Measurements from ENCODE around the gene PIK3C2G. TPM values are rescaled to one million over a fixed set of nuclear protein-coding genes. Genes with fewer than 3 reads are reported as not detected.
A peak's percentile ranks its signal among the peaks of the same experiment; 100 is the strongest.

PIK3C2G gene
- total RNA-seq, 1 experiment from 2014 or later: not detected

DNA sequence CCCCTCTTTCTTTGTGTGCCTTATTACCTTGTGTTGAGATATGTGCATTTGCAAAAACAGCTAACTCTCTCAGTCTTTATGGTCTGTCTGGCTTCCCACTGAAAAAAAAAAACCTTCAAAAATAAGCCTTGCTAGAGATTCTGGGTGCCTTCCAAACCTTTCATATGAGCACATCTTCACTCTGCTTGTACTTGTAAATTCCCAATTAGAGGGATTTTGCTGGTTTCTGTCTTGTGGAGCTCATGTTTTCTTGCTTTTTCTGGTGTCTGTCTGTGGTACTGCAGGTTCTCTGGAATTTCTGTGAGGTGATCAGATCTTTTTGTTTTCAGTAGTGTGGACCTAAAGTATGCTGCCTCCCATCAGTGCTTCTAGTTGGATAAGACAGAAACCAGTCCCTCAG, 100.1 kb downstream of the PIK3C2G start:
- H3K27ac ChIP-seq (ENCODE audit: low read depth, low read length): no peak overlapping the region
- H3K9me3 ChIP-seq (ENCODE audit: control insufficient read depth in 1 of 2, insufficient read depth in 1 of 2, low read depth in 1 of 2, low read length in 2 of 2): no peaks in the 10 kb centered on the region
- intact Hi-C loops (cut with micrococcal nuclease): no loop called here
- no peaks in the 10 kb centered on the region for H4K20me1 ChIP-seq (ENCODE audit: insufficient read depth)
- H2AFZ ChIP-seq (ENCODE audit: low read depth, low read length, poor library complexity, severe bottlenecking): no peak overlapping the region
- H3K36me3 ChIP-seq (ENCODE audit: control insufficient read depth in 1 of 2, insufficient read depth in 2 of 2, low read length in 2 of 2): no peaks in the 10 kb centered on the region
- no peaks in the 10 kb centered on the region for H3K4me1 ChIP-seq (ENCODE audit: control insufficient read depth in 1 of 2, insufficient read depth in 2 of 2, low read length in 2 of 2)
- BruUV-seq (replicated peaks): no TSS peak
- no peaks in the 10 kb centered on the region for H3K9me2 ChIP-seq (ENCODE audit: insufficient read depth)
- ChIA-PET POLR2A (no interaction called here), RAD21 (ENCODE audit: low non-redundant PET in 1 of 2, low total read pairs in 2 of 2, uncharacterized antibody in 2 of 2, unreplicated experiment in 2 of 2) (no interaction called here), CTCF (no interaction called here)
- no peak overlapping the region for H3K4me3 ChIP-seq (replicated peaks in 1 of 2; ENCODE audit: low read depth in 1 of 2, low read length in 2 of 2)
- ATAC-seq (no peak), DNase-seq (ENCODE audit: low read depth, low spot score) (no peak)
- no peak overlapping the region for H3K4me2 ChIP-seq (ENCODE audit: low read length)
- TF ChIP-seq EZH2 (IDR thresholded peaks at IDR 0.05) (no peak), CTCF (IDR thresholded peaks at IDR 0.05 in 2 of 3, conservative IDR thresholded peaks at IDR 0.05 in 1 of 3; ENCODE audit: borderline replicate concordance in 1 of 3, insufficient read depth in 1 of 3, low read depth in 2 of 3, low read length in 2 of 3) (0 out of 6 replicates have a peak, but pooled peaks of 1 of the 3 experiments have one; percentile 13), EGR1 (IDR thresholded peaks at IDR 0.05; ENCODE audit: low read depth) (no peak)
- H3K27me3 ChIP-seq (ENCODE audit: insufficient read depth, low read length): no peaks in the 10 kb centered on the region
- H3K9ac ChIP-seq (ENCODE audit: low read length): no peak overlapping the region
- no peaks in the 10 kb centered on the region for H3K79me2 ChIP-seq (ENCODE audit: insufficient read depth, low read length)

GRCh38 chr12:18363321-18363720, 102.0 kb downstream of the PIK3C2G start:
- CTCF ChIA-PET: no interaction called here
- POLR2A ChIA-PET: no interaction called here
- H3K4me2 ChIP-seq (ENCODE audit: low read length): no peak overlapping the region

More at GRCh38 chr12:18363321-18363720, 102.0 kb downstream of the PIK3C2G start:
- Histone ChIP-seq H3K36me3 (ENCODE audit: control insufficient read depth in 1 of 2, insufficient read depth in 2 of 2, low read length in 2 of 2) (no peaks in the 10 kb centered on the region), H3K9me2 (ENCODE audit: insufficient read depth) (no peaks in the 10 kb centered on the region), H3K27me3 (ENCODE audit: insufficient read depth, low read length) (no peaks in the 10 kb centered on the region), H3K4me3 (replicated peaks in 1 of 2; ENCODE audit: low read depth in 1 of 2, low read length in 2 of 2) (no peak overlapping the region), H3K9me3 (ENCODE audit: control insufficient read depth in 1 of 2, insufficient read depth in 1 of 2, low read depth in 1 of 2, low read length in 2 of 2) (no peaks in the 10 kb centered on the region), H2AFZ (ENCODE audit: low read depth, low read length, poor library complexity, severe bottlenecking) (no peak overlapping the region), H3K27ac (ENCODE audit: low read depth, low read length) (no peak overlapping the region), H3K79me2 (ENCODE audit: insufficient read depth, low read length) (no peaks in the 10 kb centered on the region), H3K9ac (ENCODE audit: low read length) (no peak overlapping the region), H4K20me1 (ENCODE audit: insufficient read depth) (no peaks in the 10 kb centered on the region), H3K4me1 (ENCODE audit: control insufficient read depth in 1 of 2, insufficient read depth in 2 of 2, low read length in 2 of 2) (no peaks in the 10 kb centered on the region)
- TF ChIP-seq ATF3 (IDR thresholded peaks at IDR 0.05): no peak
- no peak for TF ChIP-seq SIN3A (IDR thresholded peaks at IDR 0.05; ENCODE audit: low read depth)
- intact Hi-C loops (cut with micrococcal nuclease): no loop called here
- no peak for DNase-seq (ENCODE audit: low read depth, low spot score)
- no peak for ATAC-seq
- RAD21 ChIA-PET (ENCODE audit: low non-redundant PET in 1 of 2, low total read pairs in 2 of 2, uncharacterized antibody in 2 of 2, unreplicated experiment in 2 of 2): no interaction called here
- BruUV-seq (replicated peaks): no TSS peak

Data from HCT116 (cell line).